NCI-H187 (cell line): Measurements from ENCODE around the gene CFHR5.
"Not testable (repeated sequence)": the region's sequence is repeated elsewhere in the genome, so short reads cannot be mapped to it uniquely, and the experiment has no call there.

Experiments
- DNase-seq, 2 experiments: peaks; one replicate each; lab custom pipeline; 2025; lab: John Stamatoyannopoulos, UW

The CFHR5 gene

DNA sequence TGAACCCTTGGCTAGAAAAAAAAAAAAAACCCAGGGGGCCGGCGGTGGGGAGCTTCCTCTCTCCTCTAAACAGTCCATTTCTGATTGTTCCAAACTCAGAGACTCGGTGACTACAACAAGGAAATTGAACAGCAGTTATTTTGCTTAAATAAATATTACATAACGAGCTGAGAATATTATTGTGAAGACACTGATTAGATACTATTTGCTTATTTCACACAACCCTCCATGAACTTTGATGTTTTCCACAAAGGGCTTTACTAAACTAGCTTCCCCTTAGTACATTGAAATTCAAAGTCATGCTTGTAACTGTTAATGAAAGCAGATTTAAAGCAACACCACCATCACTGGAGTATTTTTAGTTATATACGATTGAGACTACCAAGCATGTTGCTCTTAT is at the start of gene CFHR5:
CFHR5 (plus strand) TSS at position 279 of the 400 bp plus-strand sequence; CDS start at position 388, 109 bp downstream.
- DNase-seq: no peak

GRCh38 chr1:196932853-196933252 is 44.5 kb upstream of the CFHR5 start:
- DNase-seq: not testable (repeated sequence)

DNA sequence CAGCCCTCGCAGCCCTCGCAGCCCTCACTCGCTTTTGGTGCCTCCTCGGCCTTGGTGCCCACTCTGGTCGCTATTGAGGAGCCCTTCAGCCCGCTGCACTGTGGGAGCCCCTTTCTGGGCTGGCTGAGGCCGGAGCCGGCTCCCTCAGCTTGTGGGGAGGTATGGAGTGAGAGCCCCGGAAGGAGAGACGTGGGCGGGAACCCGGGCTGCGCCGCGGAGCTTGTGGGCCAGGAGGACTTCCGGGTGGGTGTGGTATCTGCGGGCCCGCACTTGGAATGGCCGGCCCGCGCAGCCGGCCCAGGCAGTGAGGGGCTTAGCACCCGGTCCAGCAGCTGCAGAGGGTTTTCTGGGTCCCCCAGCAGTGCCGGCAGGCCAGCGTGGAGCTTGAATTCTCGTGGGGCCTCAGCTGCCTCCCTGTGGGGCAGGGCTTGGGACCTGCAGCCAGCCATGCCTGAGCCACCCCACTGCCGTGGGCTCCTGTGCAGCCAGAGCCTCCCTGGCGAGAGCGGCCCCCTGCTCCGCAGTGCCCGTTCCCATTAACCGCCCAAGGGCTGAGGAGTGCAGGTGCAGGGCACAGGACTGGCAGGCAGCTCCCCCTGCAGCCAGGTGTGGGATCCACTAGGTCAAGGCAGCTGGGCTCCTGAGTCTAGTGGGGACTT is 43.7 kb upstream of the CFHR5 start:
- no peak for DNase-seq

- DNase-seq: not testable (repeated sequence)
Measured at GRCh38 chr1:196941474-196941873, 35.9 kb upstream of the CFHR5 start.

DNA sequence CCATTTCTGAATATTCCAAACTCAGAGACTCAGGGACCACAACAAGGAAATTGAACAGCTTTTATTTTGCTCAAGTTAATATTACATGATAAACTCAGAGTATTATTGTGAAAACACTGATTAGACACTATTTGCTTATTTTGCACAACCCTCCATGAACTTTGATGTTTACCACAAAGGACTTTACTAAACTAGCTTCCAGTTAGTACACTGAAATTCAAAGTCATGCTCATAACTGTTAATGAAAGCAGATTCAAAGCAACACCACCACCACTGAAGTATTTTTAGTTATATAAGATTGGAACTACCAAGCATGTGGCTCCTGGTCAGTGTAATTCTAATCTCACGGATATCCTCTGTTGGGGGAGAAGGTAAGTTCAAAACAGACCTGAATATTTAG is 33.8 kb upstream of the CFHR5 start, which contains the start of gene CFHR2:
CFHR2 (plus strand) TSS at position 171 of the 400 bp plus-strand sequence; CDS start at position 314, 143 bp downstream.
- DNase-seq: not testable (repeated sequence)

- DNase-seq: no peak
Measured at GRCh38 chr1:196951711-196952394, 25.5 kb upstream of the CFHR5 start.

GRCh38 chr1:196954778-196955177 is 22.6 kb upstream of the CFHR5 start:
- no peak for DNase-seq

DNA sequence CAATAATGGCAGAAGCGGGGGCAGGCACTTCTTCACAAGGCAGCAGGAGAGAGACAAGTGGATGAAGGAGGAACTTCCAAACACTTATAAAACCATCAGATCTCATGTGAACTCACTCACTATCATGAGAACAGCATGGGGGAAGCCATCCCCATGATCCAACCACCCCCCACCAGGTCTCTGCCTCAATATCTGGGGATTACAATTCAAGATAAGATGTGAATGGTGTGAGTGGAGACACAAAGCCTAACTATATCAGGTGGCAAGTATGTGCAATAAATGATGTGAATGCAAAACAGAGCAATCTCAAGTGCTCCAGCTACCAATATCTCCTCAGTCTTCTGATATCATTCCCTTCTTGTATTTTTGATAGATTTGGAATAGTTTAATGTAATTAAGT is 21.4 kb upstream of the CFHR5 start:
- DNase-seq: no peak

GRCh38 chr1:196960854-196961253 is 16.5 kb upstream of the CFHR5 start:
- no peak for DNase-seq

DNA sequence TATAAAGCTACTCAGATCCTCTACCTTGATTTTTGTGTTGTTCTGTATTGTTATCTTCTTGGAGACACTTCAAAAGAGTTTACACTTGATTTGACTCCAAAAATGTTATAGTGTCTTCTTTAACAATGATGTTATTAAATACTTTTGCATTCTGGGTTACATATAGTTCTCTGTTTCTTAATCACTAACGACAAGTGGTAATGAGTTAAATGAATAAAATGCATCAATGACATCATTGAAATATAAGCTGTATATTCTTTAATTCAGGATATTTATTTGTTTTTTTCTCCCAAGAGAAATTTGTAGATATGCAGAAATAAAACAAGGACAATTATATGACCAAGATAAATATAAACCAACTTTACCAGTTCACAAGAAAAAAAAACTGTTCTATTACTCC is 7.2 kb upstream of the CFHR5 start:
- no peak for DNase-seq

DNA sequence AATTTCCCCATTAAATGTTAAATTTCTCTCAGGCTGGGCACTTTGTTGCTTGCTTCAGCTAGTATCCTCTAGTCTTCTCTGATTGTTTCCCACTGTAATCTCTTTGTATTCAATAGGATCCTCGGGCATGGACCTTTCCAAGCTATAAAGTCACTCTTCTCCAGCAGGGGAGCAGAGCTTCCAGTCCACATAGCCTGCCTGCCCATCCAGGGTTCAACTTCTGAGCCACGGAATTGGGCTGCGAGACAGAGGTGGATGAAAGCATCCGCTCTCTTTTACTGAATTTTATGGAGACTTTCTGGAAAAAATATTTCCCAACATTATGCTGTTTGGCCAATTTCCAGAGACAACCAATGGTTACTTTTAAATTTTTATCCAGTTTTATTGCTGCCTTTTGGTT is 1.1 kb upstream of the CFHR5 start:
- DNase-seq: no peak

- DNase-seq: no peak
Measured at GRCh38 chr1:196980859-196981258, 3.5 kb downstream of the CFHR5 start.

DNA sequence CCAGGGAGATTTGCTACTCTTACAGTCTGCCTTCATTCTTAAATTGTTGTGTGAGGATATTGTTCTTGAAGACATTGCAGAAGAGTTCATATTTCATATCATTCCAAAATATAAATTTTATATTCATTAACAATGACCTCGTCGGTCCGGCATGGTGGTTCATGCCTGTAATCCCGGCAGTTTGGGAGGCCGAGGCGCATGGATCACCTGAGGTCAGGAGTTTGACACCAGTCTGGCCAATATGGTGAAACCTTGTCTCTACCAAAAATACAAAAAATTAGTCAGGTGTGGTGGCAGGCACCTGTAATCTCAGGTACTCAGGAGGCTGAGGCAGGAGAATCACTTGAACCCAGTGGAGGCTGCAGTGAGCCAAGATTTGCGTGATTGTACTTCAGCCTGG is 4.9 kb downstream of the CFHR5 start:
- DNase-seq: not testable (repeated sequence)

GRCh38 chr1:196991919-196992651 is 14.7 kb downstream of the CFHR5 start:
- peak; percentile 87 to 90 for DNase-seq

DNA sequence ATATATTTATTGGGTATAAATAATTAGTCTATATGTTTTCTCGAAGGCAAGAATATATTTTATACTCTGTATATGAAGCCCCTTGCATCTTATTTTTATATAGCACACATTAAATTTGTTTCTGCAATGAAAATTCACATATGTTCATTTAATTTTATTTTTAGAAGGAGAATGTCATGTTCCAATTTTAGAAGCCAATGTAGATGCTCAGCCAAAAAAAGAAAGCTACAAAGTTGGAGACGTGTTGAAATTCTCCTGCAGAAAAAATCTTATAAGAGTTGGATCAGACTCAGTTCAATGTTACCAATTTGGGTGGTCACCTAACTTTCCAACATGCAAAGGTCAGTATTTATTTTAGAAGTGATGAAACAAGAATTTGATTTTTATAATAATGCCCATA is 16.6 kb downstream of the CFHR5 start:
- DNase-seq: no peak

DNA sequence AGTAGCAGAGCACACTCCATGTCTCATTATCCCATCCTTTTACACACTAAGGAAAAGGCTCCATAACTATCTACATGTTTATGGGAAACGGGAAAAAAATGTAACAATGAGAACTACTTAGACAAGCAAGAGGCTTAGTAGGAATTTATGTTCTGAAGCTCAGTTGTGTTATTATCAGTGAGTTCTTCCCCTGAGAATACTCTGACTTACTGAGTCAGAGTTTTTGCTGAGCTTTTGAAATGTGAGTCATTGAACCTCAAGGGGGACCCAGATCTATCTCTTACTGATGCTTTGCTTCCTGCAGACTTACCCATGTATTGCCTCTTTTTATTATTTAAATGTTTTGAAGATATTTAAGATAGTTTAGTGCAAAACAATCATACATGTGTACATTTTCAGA is 20.1 kb downstream of the CFHR5 start:
- no peak for DNase-seq

GRCh38 chr1:197001828-197002227 is 24.5 kb downstream of the CFHR5 start:
- no peak for DNase-seq

- no peak for DNase-seq
Measured at GRCh38 chr1:197003132-197003531, 25.8 kb downstream of the CFHR5 start.

DNA sequence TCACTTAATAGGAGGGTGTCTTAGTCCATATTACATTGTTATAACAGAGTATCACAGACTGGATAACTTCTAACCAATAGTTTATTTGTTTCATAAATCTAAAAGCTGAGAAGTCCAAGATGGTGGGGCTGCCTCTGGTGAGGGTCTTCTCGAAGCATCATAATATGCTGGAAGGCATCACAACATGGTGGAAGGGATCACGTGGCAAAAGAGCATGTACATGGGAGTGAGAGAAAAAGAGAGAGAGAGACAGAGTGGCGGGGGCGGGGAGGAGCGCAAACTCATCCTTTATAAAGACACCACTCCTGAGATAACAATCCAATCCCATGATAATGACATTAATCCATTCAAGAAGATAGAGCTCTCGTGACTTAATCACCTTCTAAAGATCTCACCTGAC is 31.5 kb downstream of the CFHR5 start:
- no peak for DNase-seq

- DNase-seq: no peak
Measured at GRCh38 chr1:197011614-197012013, 34.3 kb downstream of the CFHR5 start.

DNA sequence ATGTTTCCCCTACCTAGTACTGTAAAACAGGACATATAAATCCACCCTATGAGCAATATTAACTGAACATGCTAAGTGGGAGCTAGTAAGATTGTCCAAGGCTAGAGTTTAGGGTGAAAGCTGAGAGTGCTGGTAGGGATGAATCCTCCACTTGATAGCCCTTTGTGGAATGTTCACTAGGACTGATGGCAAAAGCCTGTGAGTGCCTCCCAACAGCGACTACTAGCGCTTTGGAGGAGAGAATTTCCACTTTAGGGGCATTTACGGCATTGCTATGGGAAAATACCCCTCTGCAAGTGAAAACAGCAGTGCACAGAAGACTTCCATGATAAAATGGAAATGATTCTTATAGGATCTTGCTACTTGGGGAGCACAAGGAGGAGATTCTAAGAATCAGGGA is 35.9 kb downstream of the CFHR5 start:
- DNase-seq: no peak

- no peak for DNase-seq
Measured at GRCh38 chr1:197016751-197017150, 39.4 kb downstream of the CFHR5 start.

DNA sequence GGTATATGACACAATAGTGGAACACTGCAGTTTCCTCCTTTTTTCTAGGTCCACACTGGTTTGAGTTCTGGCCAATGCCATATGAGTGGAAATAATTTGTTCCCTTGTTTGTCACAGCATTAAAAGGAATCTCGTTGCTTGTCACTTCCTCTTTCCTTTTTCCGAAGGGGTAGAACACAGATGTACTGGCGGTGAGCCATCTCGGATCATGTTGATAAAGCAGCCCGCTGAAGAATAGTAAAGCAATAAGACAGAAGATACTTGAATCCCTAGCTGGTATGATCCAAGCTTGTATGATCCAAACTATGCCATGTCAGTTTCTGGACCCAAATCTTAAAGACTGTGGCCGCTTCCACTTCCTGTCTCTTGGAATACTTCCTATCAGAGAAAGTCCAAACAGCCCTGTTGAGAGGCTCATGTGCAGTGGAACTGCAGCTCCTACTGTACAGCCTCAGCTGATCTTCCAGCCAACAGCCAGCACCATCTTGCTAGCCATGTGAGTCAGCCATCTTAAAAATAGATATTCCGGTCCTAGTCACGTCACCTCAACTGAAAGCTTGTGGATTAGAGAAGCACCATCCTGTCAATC is 40.3 kb downstream of the CFHR5 start:
- DNase-seq: no peak
